HG02759 (cell line): Measurements from ENCODE around the gene CLK3.
"Not testable (repeated sequence)": the region's sequence is repeated elsewhere in the genome, so short reads cannot be mapped to it uniquely, and the experiment has no call there.

Experiments used
- ATAC-seq: cut with Tn5 transposase; IDR thresholded peaks from one replicate; pipeline ENCODE4 v1.9.1; 2021; ENCODE audit warnings: mild to moderate bottlenecking, moderate library complexity; ENCODE audit not compliant: unreplicated experiment

The CLK3 gene

GRCh38 chr15:74642348-74642733, 26.7 kb downstream of the CLK3 start:
- ATAC-seq = no peak

DNA sequence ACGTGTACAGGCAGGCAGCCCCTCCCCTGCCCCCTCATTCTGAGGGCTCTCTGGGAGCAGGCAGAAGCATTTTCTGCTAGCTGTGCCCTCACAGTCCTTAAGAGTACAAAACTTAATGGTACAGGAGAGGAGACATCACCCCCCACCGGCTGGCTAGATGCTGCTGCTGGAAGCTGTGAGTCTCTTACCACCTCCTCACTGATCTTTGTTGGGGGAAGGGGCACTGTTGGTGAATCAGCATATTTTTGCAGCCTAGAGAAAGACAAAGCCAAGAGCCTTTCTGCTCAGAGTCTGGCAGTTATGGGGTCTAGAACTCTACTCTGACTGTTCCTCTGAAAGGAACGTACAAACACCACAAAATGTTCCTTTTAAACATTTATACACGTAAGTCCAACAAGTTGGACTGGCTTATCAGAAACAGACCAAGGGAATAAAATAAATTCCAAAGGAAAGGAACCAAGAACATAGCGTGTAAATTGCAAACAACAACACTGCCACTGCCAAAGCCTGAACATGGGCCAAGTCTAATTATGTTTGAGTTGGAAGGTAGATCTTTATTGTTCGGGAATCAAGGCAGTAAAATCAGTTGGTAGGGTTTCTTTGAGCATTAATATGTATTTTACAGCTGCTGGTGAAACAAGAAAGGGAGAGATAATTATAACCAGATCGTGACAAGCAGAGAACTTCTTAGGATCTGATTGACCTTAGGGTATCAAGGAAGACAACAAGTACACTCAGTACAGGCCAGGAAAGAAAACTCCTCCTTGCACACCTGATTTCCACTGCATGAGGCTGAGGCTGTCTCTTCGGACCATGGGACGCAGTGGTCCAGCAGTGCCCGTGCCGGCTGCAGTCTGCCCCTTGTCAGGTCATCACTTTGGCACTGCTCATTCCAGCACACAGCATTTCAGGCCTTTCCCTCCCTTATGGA, 27.4 kb downstream of the CLK3 start:
- ATAC-seq = no peak

GRCh38 chr15:74643665-74644204, 28.1 kb downstream of the CLK3 start:
- no peak for ATAC-seq

DNA sequence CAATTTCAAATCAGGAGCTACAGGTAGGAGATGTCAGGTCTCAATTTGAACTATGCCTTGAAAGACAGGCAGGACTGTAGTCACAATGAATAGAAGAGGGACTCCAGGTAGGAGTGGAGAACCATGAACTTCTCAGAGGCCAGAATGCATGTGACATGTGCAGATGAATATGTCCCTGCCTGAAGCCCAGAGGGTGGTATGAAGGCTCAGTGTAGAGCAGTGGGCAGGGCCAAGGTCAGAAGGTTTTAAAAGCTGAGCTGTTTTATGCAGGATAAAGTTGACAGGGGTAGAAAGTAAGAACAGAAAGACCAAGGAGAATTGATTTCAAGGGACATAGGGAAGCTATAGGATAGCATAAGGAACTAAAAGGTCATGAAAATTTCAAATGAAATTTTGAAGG, 30.8 kb downstream of the CLK3 start:
- no peak for ATAC-seq

- ATAC-seq = no peak
Observed at GRCh38 chr15:74648051-74648842, 32.6 kb downstream of the CLK3 start.

DNA sequence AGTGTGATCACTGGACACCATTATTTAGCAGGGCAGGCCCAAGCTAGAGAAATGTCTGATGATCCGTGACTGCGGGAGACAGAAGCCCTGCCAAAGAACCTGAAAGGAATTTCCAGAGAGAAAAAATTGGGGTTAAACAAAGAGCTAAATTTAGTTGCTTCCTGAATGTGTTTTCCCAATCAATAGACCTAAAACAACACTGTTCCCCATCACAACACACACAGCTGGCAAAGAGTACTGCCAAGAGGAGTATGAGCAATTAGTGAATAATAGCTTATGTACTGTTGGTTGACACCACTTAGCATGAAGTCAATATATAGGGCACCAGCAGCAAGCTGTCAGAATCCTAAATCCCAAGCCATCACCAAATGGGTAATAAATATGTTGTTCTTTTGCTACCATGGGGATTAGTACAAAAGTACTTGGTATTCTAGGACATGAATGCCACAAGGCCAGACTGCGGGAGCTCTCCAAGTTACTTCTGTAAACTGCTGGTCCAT, 35.7 kb downstream of the CLK3 start:
- no peak for ATAC-seq

- ATAC-seq = no peak
Observed at GRCh38 chr15:74653426-74654102, 37.9 kb downstream of the CLK3 start.

- ATAC-seq = no peak
Observed at GRCh38 chr15:74655424-74655823, 39.8 kb downstream of the CLK3 start.

- no peak for ATAC-seq
Observed at GRCh38 chr15:74656935-74657535, 41.4 kb downstream of the CLK3 start.

- ATAC-seq = no peak
Observed at GRCh38 chr15:74657846-74658245, 42.2 kb downstream of the CLK3 start.

DNA sequence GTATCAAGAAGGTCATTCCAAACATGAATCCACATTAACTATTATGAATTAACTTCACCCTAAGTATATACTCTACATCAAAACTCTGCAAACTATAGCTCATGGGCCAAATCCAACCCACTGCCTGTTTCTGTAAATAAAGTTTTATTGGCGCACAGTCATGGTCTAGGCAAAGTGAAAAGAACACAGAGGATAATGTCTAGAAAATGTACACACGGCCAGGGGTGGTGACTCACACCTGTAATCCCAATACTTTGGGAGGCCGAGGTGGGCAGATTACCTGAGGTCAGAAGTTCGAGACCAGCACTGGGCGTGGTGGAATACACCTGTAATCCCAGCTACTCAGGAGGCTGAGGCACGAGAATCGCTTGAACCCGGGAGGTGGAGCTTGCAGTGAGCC, 45.6 kb downstream of the CLK3 start:
- not testable (repeated sequence) for ATAC-seq

DNA sequence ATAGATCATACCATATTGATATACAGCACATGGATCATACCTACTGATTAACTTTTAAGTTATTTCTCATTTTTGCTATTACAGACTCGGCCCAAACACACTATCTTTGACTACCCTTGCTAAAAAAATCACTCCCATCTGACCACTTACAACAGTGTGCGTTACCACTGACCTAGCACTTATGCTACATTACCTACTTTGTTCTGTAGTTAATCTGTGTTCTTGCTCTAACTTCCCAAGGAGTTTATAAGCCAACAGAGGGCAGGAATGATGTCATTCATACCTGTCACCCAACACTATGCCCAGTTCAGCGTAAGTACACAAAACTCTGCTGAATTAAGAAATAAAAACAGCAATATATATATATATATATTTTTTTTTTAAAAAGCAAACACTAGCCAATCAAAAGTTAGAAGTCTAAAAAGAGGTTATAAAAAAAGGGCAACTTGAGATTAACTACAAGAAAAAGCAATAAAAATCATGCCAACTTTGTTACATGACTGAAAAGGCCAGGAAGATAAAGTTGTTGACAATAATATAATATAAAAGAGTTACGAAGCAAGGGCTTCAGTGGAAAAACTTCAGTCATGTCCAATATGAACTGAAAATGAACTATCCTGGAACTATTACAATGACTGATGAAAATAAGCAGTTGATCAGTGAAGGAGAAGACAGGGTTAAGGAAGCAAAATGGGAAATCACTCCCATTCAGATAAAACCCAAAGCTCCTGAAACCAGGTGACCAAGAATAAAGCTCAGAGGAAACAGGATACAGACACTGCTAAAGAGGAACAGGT, 46.6 kb downstream of the CLK3 start:
- ATAC-seq = no peak

DNA sequence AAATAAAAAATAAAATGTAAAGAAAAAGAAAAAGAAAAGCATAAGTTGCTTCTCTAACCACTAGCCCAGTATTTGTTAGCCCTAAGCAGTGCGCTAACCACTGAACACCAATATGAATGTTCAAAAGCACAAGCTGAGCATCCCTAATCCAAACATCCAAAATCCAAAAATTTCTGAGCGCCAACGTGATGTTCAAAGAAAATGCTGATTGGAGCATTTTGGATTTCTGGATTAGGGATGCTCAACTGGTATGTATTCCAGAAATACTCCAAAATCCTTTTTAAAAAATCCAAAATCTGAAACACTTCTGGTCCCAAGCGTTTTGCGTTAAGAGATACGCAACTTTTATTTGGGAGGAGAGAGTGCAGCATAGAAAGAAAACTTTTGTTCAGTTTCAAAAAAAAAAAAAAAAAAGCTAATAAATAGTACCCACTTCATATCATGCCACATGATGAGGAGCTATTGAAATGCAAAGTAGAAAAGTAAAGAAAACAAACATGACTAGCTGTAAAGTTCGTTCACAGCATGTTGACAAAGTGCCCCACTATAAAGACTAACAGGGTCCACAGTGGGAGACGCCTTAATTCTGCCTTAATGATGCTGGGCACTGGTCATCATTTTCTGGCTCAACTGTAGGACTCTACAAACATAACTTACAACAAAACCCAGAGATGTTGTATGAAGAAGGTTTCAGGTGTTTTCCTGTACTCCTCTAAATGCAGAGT, 47.8 kb downstream of the CLK3 start:
- no peak for ATAC-seq

DNA sequence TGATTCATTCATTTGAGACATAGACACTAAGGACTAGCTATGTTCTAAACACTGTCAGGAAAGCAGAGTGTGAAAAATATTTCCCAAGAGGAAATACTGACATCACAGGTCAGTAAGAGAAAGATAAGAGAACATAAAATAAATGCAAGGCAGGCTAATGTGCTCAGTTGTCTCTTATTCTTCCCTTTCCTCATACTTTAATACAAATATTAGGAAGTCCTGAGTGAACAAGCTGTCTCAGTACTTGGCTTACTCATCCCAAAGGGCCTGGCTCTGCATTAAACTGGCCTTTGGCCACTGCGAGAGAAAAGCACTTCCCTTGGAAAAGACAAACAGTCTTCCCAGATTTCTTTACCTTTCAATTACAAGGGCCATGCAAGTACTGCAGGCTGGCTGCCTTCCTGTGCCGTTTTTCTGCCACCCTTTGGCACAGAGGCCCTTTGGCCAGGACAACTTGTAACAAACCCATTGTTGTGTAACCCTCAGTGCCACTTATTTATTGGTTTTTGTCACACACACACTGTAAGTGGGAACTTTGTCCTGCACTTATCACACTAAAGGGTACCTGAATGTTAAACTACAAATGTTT, 48.5 kb downstream of the CLK3 start:
- no peak for ATAC-seq

GRCh38 chr15:74664670-74665069, 49.0 kb downstream of the CLK3 start:
- ATAC-seq = no peak

DNA sequence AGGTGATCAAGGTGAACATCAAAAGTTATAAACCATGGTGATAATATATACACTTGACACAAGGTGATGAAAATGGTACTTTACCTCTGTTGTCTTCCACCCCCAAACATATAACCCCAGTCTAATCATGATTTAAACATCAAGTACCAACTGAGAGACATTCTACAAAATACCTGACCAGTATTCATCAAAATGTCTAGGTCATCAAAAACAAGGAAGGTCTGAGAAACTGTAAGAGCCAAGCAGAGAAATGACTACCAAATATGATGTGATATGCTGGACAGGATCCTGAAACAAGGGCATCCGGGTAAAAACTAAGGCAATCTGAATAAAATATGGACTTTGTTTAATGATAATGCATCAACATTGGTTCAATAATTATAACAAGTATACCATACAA, 52.3 kb downstream of the CLK3 start:
- no peak for ATAC-seq

GRCh38 chr15:74669627-74670026, 54.0 kb downstream of the CLK3 start:
- ATAC-seq = no peak

DNA sequence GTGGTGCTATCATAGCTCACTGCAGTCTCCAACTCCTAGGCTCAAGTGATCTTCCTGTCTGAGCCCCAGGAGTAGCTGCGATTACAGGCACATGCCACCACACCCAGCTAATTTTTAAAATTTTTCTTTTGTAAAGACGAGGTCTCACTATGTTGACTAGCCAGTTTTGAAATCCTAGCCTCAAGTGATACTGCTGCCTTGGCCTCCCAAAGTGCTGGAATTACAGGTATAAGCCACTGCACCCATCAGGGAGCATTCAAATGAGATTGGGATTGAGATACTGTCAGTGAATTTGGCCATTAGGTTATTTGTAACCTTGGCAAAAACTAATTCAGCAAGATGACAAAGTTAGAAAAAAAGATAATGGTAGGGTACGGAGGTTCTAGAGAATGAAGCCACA, 58.5 kb downstream of the CLK3 start:
- ATAC-seq = no peak

GRCh38 chr15:74676801-74677200, 61.2 kb downstream of the CLK3 start:
- no peak for ATAC-seq
